Stimulated activated CD4-positive, alpha-beta T cell treated with anti-CD3 and anti-CD28 coated beads, Interleukin-4, amount 100 ng/mL, for 1 hour (primary cell): ENCODE measurements around the gene CYP2A13.
A peak's percentile ranks its signal among the peaks of the same experiment; 100 is the strongest.
"Not testable (repeated sequence)": the region's sequence is repeated elsewhere in the genome, so short reads cannot be mapped to it uniquely, and the experiment has no call there.

ENCODE experiments used
- DNase-seq: peaks from one replicate; pipeline ENCODE4 v3.0.0-alpha.2; 2020

Gene CYP2A13

GRCh38 chr19:41120929-41121911 lies 33.0 kb downstream of the CYP2A13 start:
- peak; percentile 18 for DNase-seq

GRCh38 chr19:41122846-41123245 lies 34.6 kb downstream of the CYP2A13 start:
- DNase-seq, result not testable (repeated sequence)

GRCh38 chr19:41123716-41124294 lies 35.6 kb downstream of the CYP2A13 start:
- no peak for DNase-seq

- peak; percentile 48 for DNase-seq
These were observed 38.5 kb downstream of the CYP2A13 start for GRCh38 chr19:41126765-41127203.

GRCh38 chr19:41127362-41127761 lies 39.1 kb downstream of the CYP2A13 start:
- not testable (repeated sequence) for DNase-seq

GRCh38 chr19:41127801-41128300 lies 39.6 kb downstream of the CYP2A13 start:
- peak; percentile 85 for DNase-seq

- no peak for DNase-seq
These were observed 40.4 kb downstream of the CYP2A13 start for GRCh38 chr19:41128692-41129091.

- DNase-seq, result no peak
These were observed 42.9 kb downstream of the CYP2A13 start for GRCh38 chr19:41131186-41131585.

GRCh38 chr19:41133260-41133659 lies 45.0 kb downstream of the CYP2A13 start:
- DNase-seq, result no peak

- DNase-seq, result no peak
These were observed 46.4 kb downstream of the CYP2A13 start for GRCh38 chr19:41134616-41135015.

- peak; percentile 44 for DNase-seq
These were observed 47.4 kb downstream of the CYP2A13 start for GRCh38 chr19:41135390-41136384.

GRCh38 chr19:41136636-41137455 lies 48.6 kb downstream of the CYP2A13 start:
- DNase-seq, result no peak

GRCh38 chr19:41144403-41144802 lies 56.2 kb downstream of the CYP2A13 start:
- DNase-seq, result peak; percentile 83
